D341Med (cell line): ENCODE measurements around the gene SRGAP2C.
"Not testable (repeated sequence)": the region's sequence is repeated elsewhere in the genome, so short reads cannot be mapped to it uniquely, and the experiment has no call there.

Experiments
- DNase-seq: peaks from one replicate; pipeline ENCODE4 v3.0.0; 2012; ENCODE audit warnings: low spot score

SRGAP2C gene

GRCh38 chr1:121339611-121340010 is 154.8 kb downstream of the SRGAP2C start:
- not testable (repeated sequence) for DNase-seq

- not testable (repeated sequence) for DNase-seq
Measured at GRCh38 chr1:121343311-121343906, 158.6 kb downstream of the SRGAP2C start.

GRCh38 chr1:121344355-121344754 is 159.6 kb downstream of the SRGAP2C start:
- not testable (repeated sequence) for DNase-seq

- not testable (repeated sequence) for DNase-seq
Measured at GRCh38 chr1:121346654-121347053, 161.9 kb downstream of the SRGAP2C start.

- not testable (repeated sequence) for DNase-seq
Measured at GRCh38 chr1:121347476-121347875, 162.7 kb downstream of the SRGAP2C start.

- DNase-seq: not testable (repeated sequence)
Measured at GRCh38 chr1:121348115-121348514, 163.3 kb downstream of the SRGAP2C start.

GRCh38 chr1:121349332-121349967 is 164.7 kb downstream of the SRGAP2C start:
- DNase-seq: not testable (repeated sequence)

- DNase-seq: not testable (repeated sequence)
Measured at GRCh38 chr1:121355711-121356420, 171.1 kb downstream of the SRGAP2C start.

- DNase-seq: not testable (repeated sequence)
Measured at GRCh38 chr1:121356819-121357218, 172.0 kb downstream of the SRGAP2C start.

GRCh38 chr1:121360531-121360930 is 175.8 kb downstream of the SRGAP2C start:
- DNase-seq: not testable (repeated sequence)

- DNase-seq: not testable (repeated sequence)
Measured at GRCh38 chr1:121361451-121362233, 176.9 kb downstream of the SRGAP2C start.

GRCh38 chr1:121362234-121362883 is 177.6 kb downstream of the SRGAP2C start:
- not testable (repeated sequence) for DNase-seq

- DNase-seq: not testable (repeated sequence)
Measured at GRCh38 chr1:121365316-121365715, 180.5 kb downstream of the SRGAP2C start.

GRCh38 chr1:121365723-121366122 is 180.9 kb downstream of the SRGAP2C start:
- DNase-seq: not testable (repeated sequence)

- DNase-seq: not testable (repeated sequence)
Measured at GRCh38 chr1:121366171-121366570, 181.4 kb downstream of the SRGAP2C start.

GRCh38 chr1:121368910-121369309 is 184.1 kb downstream of the SRGAP2C start:
- DNase-seq: not testable (repeated sequence)

GRCh38 chr1:121369959-121370358 is 185.2 kb downstream of the SRGAP2C start:
- DNase-seq: not testable (repeated sequence)

- DNase-seq: not testable (repeated sequence)
Measured at GRCh38 chr1:121374851-121375367, 190.1 kb downstream of the SRGAP2C start.

GRCh38 chr1:121376986-121377385 is 192.2 kb downstream of the SRGAP2C start:
- DNase-seq: not testable (repeated sequence)

- not testable (repeated sequence) for DNase-seq
Measured at GRCh38 chr1:121378757-121379156, 194.0 kb downstream of the SRGAP2C start.

GRCh38 chr1:121384754-121385153 is 200.0 kb downstream of the SRGAP2C start:
- not testable (repeated sequence) for DNase-seq
